GM12801 (cell line): ENCODE data around the gene MDM1.

Source experiments
- CTCF ChIP-seq: IDR thresholded peaks from one replicate; pipeline ENCODE4 v1.5.1; 2011; ENCODE audit warnings: control low read depth; ENCODE audit not compliant: insufficient read length; ENCODE audit errors: extremely low read depth

MDM1 gene, protein sequence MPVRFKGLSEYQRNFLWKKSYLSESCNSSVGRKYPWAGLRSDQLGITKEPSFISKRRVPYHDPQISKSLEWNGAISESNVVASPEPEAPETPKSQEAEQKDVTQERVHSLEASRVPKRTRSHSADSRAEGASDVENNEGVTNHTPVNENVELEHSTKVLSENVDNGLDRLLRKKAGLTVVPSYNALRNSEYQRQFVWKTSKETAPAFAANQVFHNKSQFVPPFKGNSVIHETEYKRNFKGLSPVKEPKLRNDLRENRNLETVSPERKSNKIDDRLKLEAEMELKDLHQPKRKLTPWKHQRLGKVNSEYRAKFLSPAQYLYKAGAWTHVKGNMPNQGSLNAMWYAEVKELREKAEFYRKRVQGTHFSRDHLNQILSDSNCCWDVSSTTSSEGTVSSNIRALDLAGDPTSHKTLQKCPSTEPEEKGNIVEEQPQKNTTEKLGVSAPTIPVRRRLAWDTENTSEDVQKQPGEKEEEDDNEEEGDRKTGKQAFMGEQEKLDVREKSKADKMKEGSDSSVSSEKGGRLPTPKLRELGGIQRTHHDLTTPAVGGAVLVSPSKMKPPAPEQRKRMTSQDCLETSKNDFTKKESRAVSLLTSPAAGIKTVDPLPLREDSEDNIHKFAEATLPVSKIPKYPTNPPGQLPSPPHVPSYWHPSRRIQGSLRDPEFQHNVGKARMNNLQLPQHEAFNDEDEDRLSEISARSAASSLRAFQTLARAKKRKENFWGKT

DNA sequence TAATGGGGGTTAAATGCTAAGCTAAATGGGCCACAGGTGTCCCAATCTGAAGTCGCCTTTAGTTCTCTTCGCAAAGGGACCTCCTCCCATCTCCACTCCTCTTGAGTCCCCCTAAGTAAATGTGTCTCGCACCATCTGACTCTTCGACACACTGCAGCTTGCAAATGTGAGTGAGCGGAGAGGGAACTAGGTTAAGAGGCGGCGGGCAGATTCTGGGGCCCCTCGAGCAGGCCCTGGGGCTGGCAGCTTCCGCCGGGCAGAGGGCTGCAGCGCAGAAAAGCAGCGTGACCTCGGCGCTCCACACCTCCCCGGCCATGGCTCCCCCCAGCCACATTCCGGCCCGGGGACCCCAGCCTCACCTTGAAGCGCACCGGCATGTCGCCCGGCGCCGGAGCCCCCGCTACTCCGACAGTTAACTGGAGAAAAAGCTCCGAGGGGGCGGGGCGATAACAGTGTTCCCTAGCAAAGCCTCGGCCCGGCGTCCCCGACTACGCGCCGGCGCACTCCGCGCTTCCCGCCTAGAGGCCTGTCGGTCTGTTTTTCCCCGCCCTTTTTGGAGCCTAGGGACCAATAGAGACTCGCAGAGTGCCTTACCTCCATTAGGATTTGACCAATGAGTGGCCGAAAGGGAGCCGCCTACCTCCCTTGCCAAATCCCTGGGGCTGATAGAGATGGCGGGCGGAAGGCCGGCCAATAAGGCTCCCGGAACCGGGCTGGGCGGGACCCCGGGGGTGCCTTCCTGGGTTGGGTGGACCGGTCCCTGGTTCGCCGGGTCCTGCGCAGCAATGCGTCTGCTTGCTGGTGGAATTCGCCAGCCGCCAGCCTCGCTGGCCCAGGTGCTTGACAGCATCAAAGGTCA, at the start of gene MDM1:
Gene MDM1, minus strand, starts transcription at position 494 of the 859 bp plus-strand sequence. Its CDS starts 117 bp downstream, at position 377.
- no peak for TF ChIP-seq CTCF

GRCh38 chr12:68381476-68382219, 49.5 kb upstream of the MDM1 start:
- TF ChIP-seq CTCF, result no peak

GRCh38 chr12:68378872-68379606, 46.9 kb upstream of the MDM1 start:
- no peak for TF ChIP-seq CTCF

DNA sequence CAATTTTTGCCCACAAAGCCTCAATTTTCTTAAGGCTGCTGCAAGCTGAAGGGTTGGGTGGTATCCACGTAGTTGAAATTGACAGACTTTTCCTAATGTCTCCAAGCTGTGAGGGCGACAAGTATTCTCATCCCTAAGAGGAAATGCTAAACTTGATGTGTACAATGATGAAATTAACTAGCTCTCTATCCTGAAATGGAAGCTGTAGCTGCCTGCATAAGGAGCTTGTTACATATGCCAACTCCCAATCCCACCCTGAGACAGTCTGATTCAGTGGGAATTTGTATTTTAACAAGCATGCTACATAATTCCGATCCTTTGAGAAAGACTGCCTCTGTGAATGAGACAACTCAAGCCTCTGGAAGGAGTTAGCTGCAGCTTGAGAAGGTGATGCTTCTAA, 45.7 kb upstream of the MDM1 start:
- TF ChIP-seq CTCF, result no peak

GRCh38 chr12:68376901-68377300, 44.7 kb upstream of the MDM1 start:
- TF ChIP-seq CTCF, result no peak

DNA sequence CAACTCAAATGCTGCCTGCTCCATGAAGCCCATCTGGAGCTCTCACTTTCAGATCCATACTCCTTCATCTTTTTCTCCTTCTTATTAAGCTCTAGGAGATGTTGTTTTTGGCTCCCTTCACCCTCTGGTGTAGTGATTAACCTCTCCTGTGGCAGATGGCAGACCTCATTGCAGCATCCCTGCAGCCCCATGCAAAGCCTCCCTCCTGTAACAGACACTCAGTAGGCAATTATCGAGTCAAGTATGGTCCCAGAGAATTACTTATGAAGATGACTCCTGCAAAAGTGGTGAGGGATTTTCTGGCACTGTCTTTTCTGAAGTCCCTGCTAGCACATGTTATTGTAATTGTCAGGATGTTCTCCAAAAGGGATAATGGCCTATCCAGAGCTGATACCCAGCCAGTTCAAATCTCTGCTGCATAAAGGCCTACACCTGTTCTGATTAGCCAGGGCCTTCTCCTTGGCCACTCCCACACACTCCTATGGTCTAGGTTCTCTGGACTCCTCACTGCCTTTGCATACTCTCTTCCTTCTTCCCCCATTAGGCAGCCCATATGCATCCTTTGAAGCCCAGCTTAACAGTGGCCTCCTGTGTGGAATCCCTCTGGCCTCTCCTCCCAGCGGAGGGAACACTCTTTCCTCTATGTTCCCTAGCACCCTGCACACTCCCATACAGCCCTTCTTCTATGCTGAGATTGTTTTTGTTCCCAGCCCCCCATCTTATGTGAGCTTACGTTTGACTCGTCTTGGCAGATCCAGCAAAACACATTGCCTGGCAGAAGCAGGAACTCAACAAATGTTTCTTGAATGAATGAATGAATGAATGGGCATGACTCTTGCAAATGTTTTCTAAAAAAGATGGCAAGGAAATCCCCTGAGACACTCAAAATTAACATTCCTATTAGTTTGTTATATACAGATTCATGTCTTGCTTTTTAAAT, 43.9 kb upstream of the MDM1 start:
- TF ChIP-seq CTCF, result no peak
